Endothelial cell of umbilical vein (primary cell): ENCODE data around the gene EEF1AKMT2. TPM values are rescaled to one million over a fixed set of nuclear protein-coding genes. Genes with fewer than 3 reads are reported as not detected.

Experiments used
- BruUV-seq: library from RNA; stranded (reverse); fragments of 400-500 nt; replicated peaks from 2 replicates; lab custom pipeline; 2021; lab: Mats Ljungman, UMichigan
- CTCF ChIA-PET: fragments of 300-600, 350-600 bp; sonication (Branson Sonifier 250); formaldehyde crosslinking; loops from one replicate; lab custom pipeline; 2021; ENCODE audit warnings: antibody characterized with exemption, inconsistent platforms; lab: Charles Lee
- POLR2A ChIA-PET: fragments of 300-600, 350-600 bp; sonication (Branson Sonifier 250); formaldehyde crosslinking; loops from one replicate; lab custom pipeline; 2021; ENCODE audit warnings: antibody characterized with exemption, inconsistent platforms; lab: Charles Lee
- DNase-seq: peaks from one replicate; pipeline ENCODE4 v3.0.0-alpha.2; 2011; ENCODE audit warnings: low read depth, low spot score
- FAIRE-seq: peaks from 2 replicates; lab custom pipeline; 2011; peaks lifted over from hg19 to GRCh38; lab: Jason Lieb, UNC
- H2AFZ ChIP-seq: 2 replicates; pipeline ENCODE4 v1.6.0; 2012; ENCODE audit warnings: low read depth, low read length, control low read depth, inconsistent platforms
- H3K27ac ChIP-seq: 2 replicates; pipeline ENCODE4 v1.5.1; 2011; ENCODE audit warnings: low read depth, mild to moderate bottlenecking, control low read depth, low read length, moderate library complexity; ENCODE audit not compliant: insufficient read depth
- H3K27me3 ChIP-seq, 2 experiments: 2 replicates each; pipeline versions ENCODE4 v1.6.0 to v1.6.1; 2011; ENCODE audit warnings: low read length in 2 of 2, mixed read lengths in 1 of 2; ENCODE audit not compliant: control insufficient read depth in 2 of 2, insufficient read depth in 2 of 2
- H3K36me3 ChIP-seq, 2 experiments: 2 replicates in 1 of 2; 3 replicates in 1 of 2; pipeline ENCODE4 v1.5.1; 2011; ENCODE audit warnings: low read length in 2 of 2, mild to moderate bottlenecking in 1 of 2, moderate library complexity in 1 of 2; ENCODE audit not compliant: control insufficient read depth in 2 of 2, insufficient read depth in 2 of 2; ENCODE audit errors: extremely low read depth in 1 of 2
- H3K4me1 ChIP-seq: 3 replicates; pipeline ENCODE4 v1.5.1; 2011; ENCODE audit warnings: mild to moderate bottlenecking, low read length; ENCODE audit not compliant: control insufficient read depth, insufficient read depth; ENCODE audit errors: extremely low read depth
- H3K4me2 ChIP-seq: 2 replicates; pipeline ENCODE4 v1.6.1; 2011; ENCODE audit warnings: low read length, control low read depth, mixed read lengths; ENCODE audit not compliant: insufficient read depth
- H3K4me3 ChIP-seq, 3 experiments: fragments of 200-600 bp in 1 of 3; sonication (generic), shearing (Covaris generic) in 1 of 3; replicated peaks in 1 of 3; 2 replicates each; pipeline ENCODE4 v1.5.1; 2011 to 2016; ENCODE audit warnings: control low read depth in 3 of 3, low read length in 3 of 3, mild to moderate bottlenecking in 2 of 3, inconsistent platforms in 1 of 3, low read depth in 1 of 3, moderate library complexity in 1 of 3; ENCODE audit not compliant: insufficient read depth in 1 of 3
- H3K79me2 ChIP-seq: 2 replicates; pipeline ENCODE4 v1.6.0; 2012; ENCODE audit warnings: low read length, inconsistent platforms; ENCODE audit not compliant: control insufficient read depth, insufficient read depth
- H3K9ac ChIP-seq: replicated peaks from 2 replicates; pipeline ENCODE3; 2011; ENCODE audit warnings: low read length, control low read depth; ENCODE audit not compliant: insufficient read depth; ENCODE audit errors: extremely low read depth
- H3K9me1 ChIP-seq: replicated peaks from 3 replicates; pipeline ENCODE4 v1.6.0; 2011; ENCODE audit warnings: mild to moderate bottlenecking, low read length; ENCODE audit not compliant: control insufficient read depth, insufficient read depth; ENCODE audit errors: extremely low read depth
- H3K9me3 ChIP-seq: replicated peaks from 2 replicates; pipeline ENCODE4 v1.5.1; 2012; ENCODE audit warnings: low read length, inconsistent platforms; ENCODE audit not compliant: control insufficient read depth, insufficient read depth
- H4K20me1 ChIP-seq: replicated peaks from 2 replicates; pipeline ENCODE3; 2011; ENCODE audit warnings: mild to moderate bottlenecking, low read length; ENCODE audit not compliant: control insufficient read depth, insufficient read depth; ENCODE audit errors: extremely low read depth
- CTCF ChIP-seq, 2 donors: IDR thresholded peaks; 1 replicate in 1 of 2; 2 replicates in 1 of 2; pipeline ENCODE4 v1.5.1; 2011; ENCODE audit warnings: low read length in 2 of 2, mild to moderate bottlenecking in 2 of 2, moderate library complexity in 2 of 2, control low read depth in 1 of 2, inconsistent platforms in 1 of 2, low read depth in 1 of 2; ENCODE audit not compliant: insufficient read depth in 1 of 2; ENCODE audit errors: extremely low read depth in 1 of 2
- EZH2 ChIP-seq: IDR thresholded peaks from 2 replicates; pipeline ENCODE4 v1.6.1; 2012; ENCODE audit warnings: borderline replicate concordance, low read depth, mild to moderate bottlenecking, moderate library complexity, low read length, inconsistent platforms; ENCODE audit not compliant: severe bottlenecking
- FOS ChIP-seq: IDR thresholded peaks from 2 replicates; pipeline ENCODE4 v1.6.1; 2011; ENCODE audit warnings: mild to moderate bottlenecking, low read length, moderate library complexity, borderline replicate concordance; ENCODE audit not compliant: insufficient read depth
- GATA2 ChIP-seq: IDR thresholded peaks from 2 replicates; pipeline ENCODE4 v1.7.0; 2011; ENCODE audit warnings: low read depth, mild to moderate bottlenecking, moderate library complexity, mixed read lengths, low read length; ENCODE audit not compliant: insufficient read length, insufficient read depth
- JUN ChIP-seq: IDR thresholded peaks from 2 replicates; pipeline ENCODE4 v1.6.1; 2011; ENCODE audit warnings: borderline replicate concordance, low read depth; ENCODE audit not compliant: insufficient read length, insufficient read depth
- MAX ChIP-seq: IDR thresholded peaks from 2 replicates; pipeline ENCODE4 v1.6.1; 2011; ENCODE audit not compliant: insufficient read depth, insufficient read length
- MYC ChIP-seq: IDR thresholded peaks from one replicate; pipeline ENCODE4 v1.6.1; 2011; ENCODE audit warnings: mild to moderate bottlenecking, low read depth, low read length
- POLR2A ChIP-seq: IDR thresholded peaks from 2 replicates; pipeline ENCODE4 v1.6.1; 2012; ENCODE audit warnings: low read depth, mild to moderate bottlenecking, control low read depth, low read length
- POLR2AphosphoS5 ChIP-seq: IDR thresholded peaks from 2 replicates; pipeline ENCODE4 v1.6.1; 2012; ENCODE audit warnings: low read depth, mild to moderate bottlenecking, control low read depth, low read length, moderate library complexity; ENCODE audit not compliant: insufficient read depth
- dilution Hi-C: fragments of 300-500 bp; cut with MboI; formaldehyde crosslinking; loops from one replicate; pipeline ENCODE4 v1.15.0; 2019; ENCODE audit warnings: low sequenced_read_pairs; ENCODE audit not compliant: extremely low pct_ligation_motif_present
- intact Hi-C: fragments of 100-400 bp; cut with micrococcal nuclease; formaldehyde crosslinking; loops from one replicate; pipeline ENCODE4 v1.10.0; 2022
- polyA plus RNA-seq, 4 experiments: library from polyadenylated mRNA; depleted of rRNA in 3 of 4; stranded (reverse) in 3 of 4; unstranded in 1 of 4; fragments of >200 nt; gene quantifications; 2 replicates each; pipeline versions ENCODE4 v1.2.1 to v1.2.3, GENCODE V29; 2011 to 2012; ENCODE audit warnings: missing spikeins in 1 of 4
- total RNA-seq: library from RNA; stranded (reverse); gene quantifications from 2 replicates; pipeline ENCODE4 v1.2.3, GENCODE V29; 2021

EEF1AKMT2 gene
- total and polyA plus RNA-seq, 2 donors (not counting 3 experiments of a cell fraction or from before 2014, with no cell fraction given) = 8.5 to 21.3 TPM

- Histone ChIP-seq H2AFZ (no peak overlapping the region), H3K4me3 (no peak overlapping the region), H3K9ac (no peak overlapping the region), H4K20me1 (no peaks in the 10 kb centered on the region), H3K9me1 (no peaks in the 10 kb centered on the region), H3K4me2 (no peak overlapping the region), H3K4me1 (peaks cover 26% of the 10 kb centered on the region), H3K36me3 (no peaks in the 10 kb centered on the region), H3K27ac (no peak overlapping the region), H3K9me3 (no peaks in the 10 kb centered on the region), H3K27me3 (no peaks in the 10 kb centered on the region), H3K79me2 (peaks cover 2% of the 10 kb centered on the region)
- BruUV-seq = no TSS peak
- TF ChIP-seq POLR2A (no peak), MAX (peak; percentile 69)
- CTCF ChIA-PET = interaction anchor here (0.7 to 3.9 kb wide), 2 partner anchors 10 to 20 kb away, joined by 4 to 23 read pairs; no protein-coding TSS in a partner anchor
- dilution Hi-C loops = no loop called here
- FAIRE-seq (no peak), DNase-seq (peak; percentile 56)
- intact Hi-C loops = no loop called here
- POLR2A ChIA-PET = no interaction called here
Observed at GRCh38 chr10:124721330-124722045, 70.2 kb downstream of the EEF1AKMT2 start.

GRCh38 chr10:124719213-124719851 is 72.4 kb downstream of the EEF1AKMT2 start:
- no TSS peak for BruUV-seq
- DNase-seq (peak; percentile 84), FAIRE-seq (peak; percentile 95)
- dilution Hi-C loops (no loop called here), intact Hi-C loops (loop anchor here (1.0 kb wide), 3 partner anchors 18 to 73 kb away; no protein-coding TSS in a partner anchor)
- Histone ChIP-seq H3K79me2 (peaks cover 2% of the 10 kb centered on the region), H3K9ac (no peak overlapping the region), H3K4me2 (peak overlapping the region; percentile 1), H3K27ac (no peak overlapping the region), H2AFZ (no peak overlapping the region), H3K9me3 (no peaks in the 10 kb centered on the region), H3K9me1 (no peaks in the 10 kb centered on the region), H3K4me1 (peaks cover 26% of the 10 kb centered on the region), H3K4me3 (no peak overlapping the region), H3K36me3 (no peaks in the 10 kb centered on the region), H3K27me3 (no peaks in the 10 kb centered on the region), H4K20me1 (no peaks in the 10 kb centered on the region)
- ChIA-PET POLR2A (no interaction called here), CTCF (interaction anchor here (0.6 to 4.9 kb wide), 20 partner anchors 10 to 178 kb away, joined by 3 to 60 read pairs (median 6); no protein-coding TSS in a partner anchor)
- no peak for TF ChIP-seq POLR2AphosphoS5
- peak; percentile 47 for TF ChIP-seq FOS
- TF ChIP-seq MYC = no peak
- TF ChIP-seq EZH2 = no peak
- TF ChIP-seq CTCF (IDR thresholded peaks at IDR 0.05; ENCODE audit: extremely low read depth in 1 of 2, insufficient read depth in 1 of 2, low read depth in 1 of 2, low read length in 2 of 2) = peak; percentile 61 to 74
- TF ChIP-seq JUN = peak; percentile 9
- no peak for TF ChIP-seq MAX
- no peak for TF ChIP-seq GATA2
- TF ChIP-seq POLR2A = no peak
